GM19328 (cell line): ENCODE measurements around the gene CCDC66.
"Not testable (repeated sequence)": the region's sequence is repeated elsewhere in the genome, so short reads cannot be mapped to it uniquely, and the experiment has no call there.

Experiments
- ATAC-seq: cut with Tn5 transposase; IDR thresholded peaks from one replicate; pipeline ENCODE4 v1.9.1; 2021; ENCODE audit warnings: mild to moderate bottlenecking, moderate library complexity; ENCODE audit not compliant: unreplicated experiment

CCDC66 gene

DNA sequence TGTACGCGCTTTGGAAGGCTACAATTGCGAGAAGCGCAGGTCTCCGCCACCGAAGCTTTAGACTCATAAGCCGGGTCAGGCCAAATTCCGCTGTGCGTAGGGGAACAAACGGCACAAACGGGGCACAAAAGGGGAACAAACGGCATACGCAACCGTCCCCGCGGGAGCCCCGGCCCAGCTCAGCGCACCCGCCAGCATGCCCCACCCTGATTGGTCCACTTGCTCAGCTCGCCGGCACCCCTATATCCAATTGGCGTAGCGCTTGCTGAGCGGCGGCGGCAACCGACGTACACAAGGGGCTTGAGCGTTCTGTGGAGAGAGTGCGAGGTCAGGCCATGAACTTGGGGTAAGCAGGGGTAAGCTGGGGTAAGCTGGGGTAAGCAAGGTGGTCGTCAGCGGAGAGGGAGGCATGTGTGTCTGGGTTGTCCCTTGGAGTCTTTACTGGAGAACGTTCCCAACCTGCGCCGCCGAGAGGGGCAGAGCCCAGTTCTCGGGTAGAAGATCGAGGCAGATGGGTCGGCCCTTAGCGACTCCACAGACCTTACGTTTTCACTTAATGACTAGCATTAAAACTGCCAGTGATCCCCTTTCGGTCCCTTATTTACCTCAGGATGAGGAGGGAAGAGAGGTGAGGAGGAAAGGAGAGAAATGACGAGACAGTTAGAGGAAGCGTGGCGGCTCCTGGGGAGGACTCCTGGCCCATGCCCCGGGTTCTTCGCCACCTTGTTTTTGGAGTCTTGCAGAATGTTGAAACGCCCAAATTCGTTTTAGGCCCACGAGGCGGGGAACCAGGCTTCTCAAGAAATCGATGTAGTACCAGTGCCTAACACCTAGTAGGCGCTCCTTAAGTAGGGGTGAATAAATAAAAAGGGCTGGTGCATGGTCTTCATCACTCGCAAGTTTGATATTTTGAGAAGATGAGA is at the start of gene CCDC66:
Gene CCDC66 (plus strand): TSS at position 268 of the 923 bp plus-strand sequence. CDS start 68 bp downstream, at position 336.
- ATAC-seq = peak; percentile 99

DNA sequence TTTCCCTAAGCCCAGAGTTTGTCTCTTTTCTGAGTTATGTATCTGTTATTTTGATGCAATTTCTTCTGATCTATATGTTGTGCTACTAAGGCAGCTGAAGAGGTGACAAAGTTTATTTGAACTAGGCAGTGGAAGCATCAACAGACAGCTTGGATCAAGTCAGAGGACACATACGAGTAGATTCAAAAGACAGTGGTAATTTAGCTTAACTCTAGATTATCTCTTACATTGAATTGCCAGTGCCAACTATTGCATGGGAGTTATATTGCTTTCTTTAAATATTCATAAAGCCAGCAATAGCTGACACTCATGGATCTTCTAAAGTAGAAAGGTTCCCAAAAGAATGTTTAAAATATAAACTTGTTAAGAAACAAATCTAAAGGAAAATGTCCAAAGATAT is 37.3 kb upstream of the CCDC66 start:
- ATAC-seq = no peak

DNA sequence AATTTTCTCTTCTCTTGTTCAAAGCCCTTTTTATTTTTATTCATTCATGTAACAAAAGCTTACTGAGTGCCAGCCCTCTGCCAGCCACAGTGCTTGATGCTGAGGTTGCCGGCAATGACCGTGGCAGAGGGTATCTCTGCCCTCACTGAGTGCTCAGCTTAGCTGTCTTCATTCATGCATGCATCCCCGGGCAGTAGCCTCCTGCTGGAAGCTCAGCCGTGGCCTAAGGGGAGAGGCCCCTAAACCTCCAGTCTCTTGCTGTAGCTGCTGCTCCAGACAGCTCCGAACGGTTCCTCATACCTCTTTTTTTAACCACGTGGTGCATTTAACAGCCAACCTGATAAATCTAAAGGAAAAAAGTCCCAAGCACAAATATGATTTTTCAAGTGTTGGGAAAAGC is 34.6 kb upstream of the CCDC66 start:
- no peak for ATAC-seq

DNA sequence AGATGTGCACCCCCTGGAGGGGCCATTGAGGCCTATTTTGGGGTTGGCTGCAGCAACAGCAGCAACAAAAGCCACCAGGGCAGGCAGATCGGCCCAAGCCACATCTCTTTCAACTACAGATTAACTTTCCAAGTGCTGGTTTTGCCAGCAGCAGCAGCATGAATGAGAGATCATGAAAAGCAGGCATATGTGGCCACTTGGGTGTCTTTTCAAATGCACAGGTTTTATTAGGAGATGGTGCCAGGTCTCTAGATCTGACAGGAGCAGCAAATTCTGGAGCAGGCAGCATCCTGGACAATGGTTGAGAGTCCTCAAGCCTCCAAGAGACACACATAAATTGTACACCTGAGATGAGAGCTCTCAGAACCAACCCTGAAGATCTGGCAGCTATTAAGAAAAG is 31.7 kb upstream of the CCDC66 start:
- ATAC-seq = no peak

DNA sequence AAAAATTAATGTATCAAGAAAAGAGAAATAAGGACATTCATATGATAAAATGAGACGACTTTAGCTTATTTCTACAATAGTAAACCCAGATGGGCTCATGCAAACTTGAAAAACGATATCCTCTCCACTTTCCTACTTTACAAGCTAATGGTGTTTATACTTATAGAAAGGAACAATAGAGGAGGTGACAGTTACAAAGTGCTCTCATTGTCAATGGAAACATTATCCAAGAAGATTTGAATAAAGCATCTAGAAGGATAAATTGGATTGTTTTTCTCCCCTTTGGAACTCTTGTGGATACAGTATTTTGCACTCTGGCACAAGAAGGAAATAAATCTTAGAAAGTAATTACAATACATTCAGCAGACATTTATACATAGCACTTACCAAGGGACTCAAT is 20.2 kb upstream of the CCDC66 start:
- ATAC-seq = no peak

DNA sequence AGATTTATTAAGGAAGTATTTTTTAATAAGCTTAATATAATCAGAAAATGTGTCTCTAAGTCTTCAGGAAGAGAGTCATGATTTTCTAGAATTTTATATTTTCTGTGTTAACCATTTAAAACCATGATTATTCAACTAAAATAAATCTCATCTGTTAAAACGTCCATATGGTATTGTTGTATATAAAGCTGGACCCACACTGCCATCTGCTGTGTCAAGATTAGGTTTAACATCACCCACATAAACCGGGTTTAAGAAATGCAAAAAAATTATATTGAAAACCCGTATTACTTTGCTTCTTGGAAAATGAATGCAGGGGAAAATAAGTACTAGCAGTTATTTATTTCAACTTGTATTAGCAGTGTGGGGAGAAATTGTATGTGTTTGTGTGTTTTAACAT is 9.5 kb upstream of the CCDC66 start:
- no peak for ATAC-seq

DNA sequence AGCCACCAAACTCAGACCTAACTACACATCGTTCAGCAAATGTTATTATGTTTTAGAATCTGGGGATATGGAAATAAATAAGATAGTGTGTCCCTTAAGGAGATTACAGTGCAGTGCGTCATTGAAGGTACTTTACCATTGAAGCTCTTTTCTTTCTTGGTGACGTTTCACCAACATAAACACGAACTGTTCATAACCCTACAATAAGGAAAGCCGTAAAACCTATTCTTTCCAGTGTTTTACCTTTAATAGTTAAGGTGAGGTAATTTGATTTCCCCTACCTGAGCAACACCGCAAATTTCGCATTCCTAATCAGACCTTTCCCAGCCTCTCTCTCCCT is 826 bp downstream of the CCDC66 start:
- no peak for ATAC-seq

DNA sequence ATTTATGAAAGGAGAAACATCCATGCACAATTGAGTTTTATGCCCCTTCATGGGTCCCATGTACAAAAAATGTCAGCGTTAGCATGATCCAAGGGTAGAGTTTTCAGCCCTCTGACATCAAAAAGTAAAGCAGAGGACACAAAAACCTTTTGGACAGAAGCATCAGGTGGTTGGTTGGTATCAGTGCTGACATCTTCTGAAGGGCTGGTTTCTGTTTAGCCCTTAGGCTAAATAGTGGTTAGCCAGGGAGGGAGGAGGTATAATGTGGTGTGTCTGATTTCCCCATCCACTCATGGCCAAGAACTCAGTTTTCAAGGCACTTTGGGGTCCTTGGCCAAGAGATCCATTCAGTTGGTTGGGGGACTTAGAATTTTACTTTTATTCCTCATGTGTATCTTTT is 16.5 kb downstream of the CCDC66 start:
- ATAC-seq = no peak

DNA sequence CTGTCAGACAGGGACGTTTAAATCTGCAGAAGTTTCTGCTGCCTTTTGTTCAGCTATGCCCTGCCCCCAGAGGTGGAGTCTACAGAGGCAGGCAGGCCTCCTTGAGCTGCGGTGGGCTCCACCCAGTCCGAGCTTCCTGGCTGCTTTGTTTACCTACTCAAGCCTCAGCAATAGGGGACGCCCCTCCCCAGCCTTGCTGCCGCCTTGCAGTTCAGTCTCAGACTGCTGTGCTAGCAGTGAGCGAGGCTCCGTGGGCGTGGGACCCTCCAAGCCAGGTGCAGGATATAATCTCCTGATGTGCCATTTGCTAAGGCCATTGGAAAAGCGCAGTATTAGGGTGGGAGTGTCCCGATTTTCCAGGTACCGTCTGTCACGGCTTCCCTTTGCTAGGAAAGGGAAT is 25.0 kb downstream of the CCDC66 start:
- ATAC-seq = not testable (repeated sequence)

DNA sequence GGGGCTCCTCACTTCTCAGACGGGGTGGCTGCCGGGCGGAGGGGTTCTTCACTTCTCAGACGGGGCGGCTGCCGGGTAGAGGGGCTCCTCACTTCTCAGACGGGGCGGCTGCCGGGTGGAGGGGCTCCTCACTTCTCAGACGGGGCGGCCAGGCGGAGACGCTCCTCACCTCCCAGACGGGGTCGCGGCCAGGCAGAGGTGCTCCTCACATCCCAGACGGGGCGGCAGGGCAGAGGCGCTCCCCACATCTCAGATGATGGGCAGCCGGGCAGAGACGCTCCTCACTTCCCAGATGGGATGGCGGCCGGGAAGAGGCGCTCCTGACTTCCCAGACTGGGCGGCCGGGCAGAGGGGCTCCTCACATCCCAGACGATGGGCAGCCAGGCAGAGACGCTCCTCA is 27.3 kb downstream of the CCDC66 start:
- not testable (repeated sequence) for ATAC-seq

DNA sequence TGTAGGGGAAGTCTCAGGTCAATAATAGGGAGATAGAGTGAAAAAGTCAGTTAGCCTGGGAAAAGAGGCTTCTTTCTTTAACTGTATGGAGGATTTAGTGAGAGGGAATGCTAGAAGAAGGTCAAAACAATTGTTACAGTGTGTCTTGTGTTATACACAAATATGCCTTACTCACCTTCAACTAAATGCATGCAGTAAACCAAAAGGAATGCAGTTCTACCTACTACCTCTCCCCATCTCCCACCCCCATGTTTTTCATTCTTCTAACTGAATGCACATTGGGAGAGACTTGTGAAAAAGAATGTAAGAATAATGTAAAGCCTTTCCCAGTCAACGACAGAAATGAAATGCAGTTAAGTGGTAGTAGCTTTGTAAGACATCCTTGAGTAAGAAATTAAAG is 33.8 kb downstream of the CCDC66 start:
- no peak for ATAC-seq

DNA sequence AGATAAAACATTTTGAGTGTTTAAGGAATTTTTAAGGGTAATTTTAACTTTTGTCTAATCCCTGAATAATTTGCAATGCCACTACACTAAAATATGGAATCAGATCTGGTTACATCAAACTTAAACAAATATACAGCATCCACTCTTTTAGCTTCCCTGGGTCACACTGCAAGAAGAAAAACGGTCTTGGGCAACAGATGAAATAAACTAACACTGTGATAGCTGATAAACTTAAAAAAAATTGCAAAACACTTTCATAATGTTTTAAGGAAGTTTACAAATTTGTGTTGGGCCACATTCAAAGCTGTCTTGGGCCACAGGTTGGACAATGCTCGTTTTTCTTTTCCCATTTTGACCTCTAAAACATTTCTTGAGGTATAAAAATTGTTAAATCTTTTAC is 34.3 kb downstream of the CCDC66 start:
- ATAC-seq = no peak

DNA sequence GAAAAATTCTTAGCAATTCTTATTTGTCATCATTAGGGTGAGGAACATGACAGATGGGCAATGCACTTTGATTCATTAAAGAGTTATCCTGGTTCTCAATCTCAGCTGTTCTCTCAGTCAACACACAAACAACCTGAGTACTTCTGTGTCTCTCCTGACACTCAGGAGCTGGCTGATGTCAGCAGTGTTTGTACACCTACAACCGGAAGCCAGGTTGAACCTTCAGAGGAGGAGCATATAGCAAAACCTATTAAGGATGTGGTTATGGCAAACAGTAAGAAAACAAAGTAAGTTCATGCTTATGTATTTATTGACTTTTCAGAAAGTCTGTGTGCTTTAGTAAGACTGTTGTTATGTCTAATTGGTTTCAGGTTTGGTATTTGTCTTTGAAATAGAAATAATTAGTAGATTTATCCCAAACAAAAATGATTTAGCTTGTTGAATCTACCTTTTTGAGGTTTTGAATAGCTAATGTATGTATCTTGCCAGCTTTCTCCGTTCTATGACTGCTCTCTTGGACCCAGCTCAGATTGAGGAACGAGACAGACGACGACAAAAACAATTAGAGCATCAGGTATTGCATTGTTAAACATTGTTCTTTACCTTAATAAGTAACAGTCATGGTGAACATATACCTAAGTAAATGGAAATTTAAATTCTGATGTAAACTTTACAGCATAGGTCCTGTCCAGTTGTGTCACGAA is 36.6 kb downstream of the CCDC66 start:
- no peak for ATAC-seq

DNA sequence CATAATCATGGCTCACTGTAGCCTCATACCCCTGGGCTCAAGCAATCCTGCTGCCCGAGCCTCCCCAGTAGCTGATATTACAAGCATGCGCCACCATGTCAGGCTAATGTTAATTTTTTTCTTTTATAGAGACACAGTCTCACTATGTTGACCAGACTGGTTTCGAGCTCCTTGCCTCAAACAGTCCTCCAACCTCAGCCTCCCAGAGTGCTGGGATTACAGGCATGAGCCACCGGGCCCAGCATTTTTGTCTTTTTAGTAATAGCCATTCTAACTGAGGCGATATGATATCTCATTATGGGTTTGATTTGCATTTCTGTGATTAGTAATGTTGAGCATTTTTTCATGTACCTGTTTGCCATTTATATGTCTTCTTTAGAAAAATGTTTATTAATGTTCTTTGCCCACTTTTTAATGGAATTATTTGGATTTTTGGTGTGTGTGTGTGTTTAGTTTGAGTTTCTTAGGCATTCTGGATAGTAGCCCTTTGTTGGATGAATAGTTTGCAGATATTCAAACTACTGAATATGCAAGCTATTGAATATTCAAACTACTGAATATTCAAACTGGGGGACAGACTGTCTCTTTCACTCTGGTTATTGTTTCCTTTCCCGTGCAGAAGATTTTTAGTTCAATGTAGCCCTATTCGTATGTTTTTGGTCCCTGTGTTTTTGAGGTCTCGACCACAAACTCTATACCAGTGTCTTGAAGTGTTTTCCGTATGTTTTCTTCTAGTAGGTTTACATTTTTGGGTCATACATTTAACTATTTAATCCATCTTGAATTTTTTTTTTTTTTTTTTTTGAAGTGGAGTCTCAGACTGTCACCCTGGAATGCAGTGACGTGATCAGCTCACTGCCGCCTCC is 39.2 kb downstream of the CCDC66 start:
- no peak for ATAC-seq

DNA sequence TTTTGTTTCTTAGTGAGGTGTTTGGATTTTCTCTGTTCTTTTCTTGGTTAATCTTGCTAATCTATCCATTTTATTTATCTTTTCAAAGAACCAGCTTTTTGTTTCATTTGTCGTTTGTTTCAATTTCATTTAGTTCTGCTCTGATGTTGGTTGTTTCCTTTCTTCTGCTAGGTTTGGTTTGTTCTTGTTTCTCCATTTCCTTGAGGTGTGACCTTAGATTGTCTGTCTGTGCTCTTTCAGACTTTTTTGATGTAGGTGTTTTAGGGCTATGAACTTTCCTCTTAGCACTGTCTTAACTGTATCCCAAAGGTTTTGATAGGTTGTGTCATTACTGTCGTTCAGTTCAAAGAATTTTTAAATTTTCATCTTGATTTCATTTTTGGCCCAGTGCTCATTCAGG is 51.5 kb downstream of the CCDC66 start:
- not testable (repeated sequence) for ATAC-seq

DNA sequence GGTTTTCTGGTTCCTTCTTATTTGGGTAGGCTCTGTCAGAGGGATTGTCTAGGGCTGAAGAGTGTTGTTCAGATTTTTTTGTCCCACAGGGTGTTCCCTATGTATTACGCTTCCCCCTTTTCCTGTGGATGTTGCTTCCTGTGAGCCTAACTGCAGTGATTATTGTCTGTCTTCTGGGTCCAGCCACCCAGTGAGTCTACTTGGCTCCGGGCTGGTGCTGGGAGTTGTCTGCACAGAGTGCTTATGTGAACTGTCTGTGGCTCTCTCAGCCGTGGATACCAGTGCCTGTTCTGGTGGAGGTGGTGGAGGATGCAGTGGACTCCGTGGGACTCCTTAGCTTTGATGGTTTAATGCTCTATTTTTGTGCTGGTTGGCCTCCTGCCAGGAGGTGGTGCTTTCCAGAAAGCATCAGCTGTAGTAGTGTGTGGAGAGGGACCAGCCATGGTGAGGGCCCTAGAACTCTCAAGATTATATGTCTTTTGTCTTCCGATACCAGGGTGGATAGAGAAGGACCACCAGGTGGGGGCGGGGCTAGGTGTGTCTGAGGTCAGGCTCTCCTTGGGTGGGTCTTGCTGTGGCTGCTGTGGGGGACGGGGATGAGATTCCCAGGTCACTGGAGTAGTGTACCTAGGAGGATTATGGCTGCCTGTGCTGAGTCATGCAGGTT is 53.8 kb downstream of the CCDC66 start:
- no peak for ATAC-seq

DNA sequence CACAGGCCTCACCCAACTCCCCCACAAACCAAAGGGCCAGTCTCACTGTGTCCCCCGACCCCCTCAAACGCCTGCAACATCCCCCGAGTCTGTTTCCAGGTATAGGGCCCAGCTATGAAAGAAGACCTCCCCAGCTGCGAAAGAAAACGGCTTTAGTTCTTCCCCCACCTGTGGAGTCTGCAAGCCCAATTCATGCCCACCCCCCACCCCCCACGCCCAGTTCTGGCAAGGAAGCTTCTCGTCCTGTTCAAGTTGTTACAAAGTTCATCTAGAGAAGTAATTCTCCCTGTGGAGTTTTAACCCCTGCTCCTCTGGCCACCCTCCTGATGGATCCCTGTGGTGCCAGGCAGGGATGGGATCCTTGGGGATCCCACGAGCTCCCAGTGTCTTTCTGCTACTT is 54.4 kb downstream of the CCDC66 start:
- no peak for ATAC-seq

DNA sequence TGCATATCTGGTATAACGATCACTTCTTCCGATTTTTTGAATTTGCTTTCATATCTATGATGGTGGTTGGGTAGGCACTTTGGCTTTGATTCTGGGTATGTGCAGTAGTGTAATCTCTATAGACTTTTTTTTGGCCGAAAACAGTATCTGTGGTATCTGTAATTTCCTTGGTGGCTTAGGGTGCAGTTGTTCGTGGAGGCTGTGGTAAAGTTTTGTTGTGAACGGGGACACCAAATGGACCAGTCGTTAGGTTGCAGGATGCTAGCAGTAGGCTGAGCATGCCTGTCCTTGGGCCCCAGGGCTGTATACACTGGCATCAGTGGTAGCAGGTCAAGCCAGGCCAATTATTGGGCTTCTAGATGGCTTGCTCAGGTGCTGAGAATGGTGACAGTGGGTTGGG is 55.2 kb downstream of the CCDC66 start:
- ATAC-seq = no peak

DNA sequence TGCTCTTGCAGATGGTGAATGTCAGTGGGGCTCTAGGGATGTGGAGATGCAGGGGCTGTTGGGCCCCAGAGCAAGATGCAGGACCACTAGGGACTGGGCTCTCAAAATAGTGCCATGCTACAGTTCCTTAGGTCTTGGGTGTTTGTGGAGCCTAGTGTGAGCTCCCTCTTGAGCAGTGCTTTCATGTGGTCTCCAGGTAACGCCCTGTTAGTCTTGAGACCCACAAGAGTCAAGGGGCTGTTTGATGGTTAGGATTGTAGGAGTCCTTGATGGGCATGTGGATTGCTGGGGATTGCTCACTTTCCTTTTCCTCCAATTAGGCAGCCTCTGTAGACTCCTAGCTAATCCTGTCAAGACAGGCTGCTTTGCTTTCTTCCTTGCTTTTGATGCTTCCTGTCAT is 56.0 kb downstream of the CCDC66 start:
- no peak for ATAC-seq

DNA sequence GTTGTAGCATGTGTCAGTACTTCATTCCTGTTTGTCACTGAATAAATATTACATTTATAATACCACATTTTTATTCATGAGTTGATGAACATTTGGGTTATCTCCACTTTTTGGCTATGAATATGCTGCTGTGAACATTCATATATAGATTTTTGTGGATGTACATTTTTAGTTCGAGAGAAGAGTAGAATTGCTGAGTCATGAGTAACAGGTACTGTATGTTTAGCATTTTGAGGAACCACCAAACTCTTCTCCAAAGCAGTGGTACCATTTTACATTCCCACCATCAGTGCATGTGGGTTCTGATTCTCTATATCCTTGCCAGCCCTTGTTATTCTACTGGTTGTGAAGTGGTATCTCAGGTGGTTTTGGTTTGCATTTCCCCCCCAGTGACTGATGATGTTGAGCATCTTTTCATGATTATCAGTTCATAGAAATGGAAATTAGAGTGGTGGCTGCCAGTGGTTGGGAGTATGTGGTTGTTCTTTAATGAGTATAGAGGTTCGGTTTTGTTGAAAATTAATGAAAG is 59.6 kb downstream of the CCDC66 start:
- no peak for ATAC-seq

DNA sequence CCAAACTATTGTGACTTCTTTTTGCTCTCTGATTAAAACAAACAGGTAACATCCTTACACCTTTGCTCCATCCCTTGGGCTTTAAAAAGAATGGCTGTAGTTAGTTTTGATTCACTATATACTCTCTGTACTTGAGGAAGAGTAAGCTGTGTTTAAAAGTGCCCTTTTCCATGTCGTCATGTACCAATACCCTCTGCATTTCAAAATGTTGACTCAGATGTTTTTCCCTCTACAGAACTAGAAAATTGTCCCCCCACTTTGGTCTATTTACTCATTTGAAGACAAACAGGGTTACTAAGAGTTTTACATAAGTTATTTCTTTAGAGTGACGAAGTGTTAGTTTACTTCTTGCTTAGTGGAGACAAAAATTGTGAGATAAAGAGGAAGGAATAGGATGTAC is 63.4 kb downstream of the CCDC66 start:
- no peak for ATAC-seq
